Left ventricle myocardium inferior (tissue), 1 donor: ENCODE results near the gene GLS. TPM values are rescaled to one million over a fixed set of nuclear protein-coding genes. Genes with fewer than 3 reads are reported as not detected.

Experiments used
- DNase-seq: peaks from one replicate; pipeline ENCODE4 v3.0.0-alpha.2; 2020
- H3K27ac ChIP-seq: fragments of 200-600 bp; replicated peaks from 2 replicates; pipeline ENCODE4 v1.8.0; 2021
- H3K27me3 ChIP-seq: fragments of 200-600 bp; 2 replicates; pipeline ENCODE4 v1.8.0; 2021; ENCODE audit warnings: low read depth
- H3K36me3 ChIP-seq: fragments of 200-600 bp; 2 replicates; pipeline ENCODE4 v1.8.0; 2021
- H3K4me1 ChIP-seq: fragments of 200-600 bp; 2 replicates; pipeline ENCODE4 v1.8.0; 2021
- H3K4me3 ChIP-seq: fragments of 200-600 bp; 2 replicates; pipeline ENCODE4 v1.8.0; 2021; ENCODE audit warnings: mild to moderate bottlenecking, moderate library complexity
- H3K9me3 ChIP-seq: fragments of 200-600 bp; replicated peaks from 2 replicates; pipeline ENCODE4 v1.8.0; 2021
- CTCF ChIP-seq: fragments of 200-600 bp; IDR thresholded peaks from 2 replicates; pipeline ENCODE4 v1.8.0; 2021; ENCODE audit warnings: antibody characterized with exemption, mild to moderate bottlenecking, borderline replicate concordance
- intact Hi-C: fragments of 100-400 bp; cut with micrococcal nuclease; formaldehyde crosslinking; loops from one replicate; pipeline ENCODE4 v1.11.0; 2022
- total RNA-seq: library from RNA; stranded (reverse); fragmentation: NEBNext Ultra II Directional; extraction: Animal tissue kit (Norgen Biotek cat#: 25700); gene quantifications from one replicate; pipeline ENCODE4 v1.2.1, GENCODE V29; 2021
- donor health status: DM: no; HTN: yes; CAD: no; lungs with severe emphysema.

The GLS gene
- total RNA-seq, 1 donor from 2014 or later = 48.4 TPM

GRCh38 chr2:190837420-190837819 is 43.2 kb upstream of the GLS start:
- DNase-seq = no peak
- no peak for TF ChIP-seq CTCF
- intact Hi-C loops = no loop called here
- Histone ChIP-seq H3K36me3 (no peaks in the 10 kb centered on the region), H3K4me3 (no peak overlapping the region), H3K9me3 (no peaks in the 10 kb centered on the region), H3K27ac (no peak overlapping the region), H3K27me3 (no peaks in the 10 kb centered on the region), H3K4me1 (peaks cover 11% of the 10 kb centered on the region)

- DNase-seq = no peak
- H3K27ac ChIP-seq = no peak overlapping the region
- no peaks in the 10 kb centered on the region for H3K9me3 ChIP-seq
- H3K4me3 ChIP-seq = no peak overlapping the region
- H3K4me1 ChIP-seq = peaks cover 11% of the 10 kb centered on the region
- H3K36me3 ChIP-seq = no peaks in the 10 kb centered on the region
- TF ChIP-seq CTCF = no peak
- intact Hi-C loops = no loop called here
- H3K27me3 ChIP-seq = no peaks in the 10 kb centered on the region
These were observed 42.7 kb upstream of the GLS start for GRCh38 chr2:190837952-190838361.

- no peak for TF ChIP-seq CTCF
- H3K27ac ChIP-seq = no peak overlapping the region
- H3K27me3 ChIP-seq = no peaks in the 10 kb centered on the region
- no peak overlapping the region for H3K4me3 ChIP-seq
- DNase-seq = no peak
- peaks cover 11% of the 10 kb centered on the region for H3K4me1 ChIP-seq
- intact Hi-C loops = no loop called here
- H3K9me3 ChIP-seq = no peaks in the 10 kb centered on the region
- no peaks in the 10 kb centered on the region for H3K36me3 ChIP-seq
These were observed 42.1 kb upstream of the GLS start for GRCh38 chr2:190838492-190838910.

GRCh38 chr2:190840569-190841172 is 40.0 kb upstream of the GLS start:
- no peaks in the 10 kb centered on the region for H3K36me3 ChIP-seq
- no peak overlapping the region for H3K27ac ChIP-seq
- no peaks in the 10 kb centered on the region for H3K4me1 ChIP-seq
- H3K4me3 ChIP-seq = no peak overlapping the region
- DNase-seq = no peak
- H3K9me3 ChIP-seq = no peaks in the 10 kb centered on the region
- no peak for TF ChIP-seq CTCF
- intact Hi-C loops = no loop called here
- no peaks in the 10 kb centered on the region for H3K27me3 ChIP-seq

- Histone ChIP-seq H3K27me3 (no peaks in the 10 kb centered on the region), H3K9me3 (no peaks in the 10 kb centered on the region), H3K36me3 (no peaks in the 10 kb centered on the region), H3K4me1 (peaks cover under 1% of the 10 kb centered on the region), H3K27ac (no peak overlapping the region), H3K4me3 (no peak overlapping the region)
- no peak for TF ChIP-seq CTCF
- no peak for DNase-seq
- intact Hi-C loops = no loop called here
These were observed 38.7 kb upstream of the GLS start for GRCh38 chr2:190841707-190842505.
